Natural killer cell (primary cell): ENCODE measurements around the gene CTBS. TPM values are rescaled to one million over a fixed set of nuclear protein-coding genes. Genes with fewer than 3 reads are reported as not detected.

ENCODE experiments used
- ATAC-seq, 3 donors: fragments of 150-1000 bp in 2 of 3; fragments of 200-7000 bp in 1 of 3; cut with Tn5 transposase; 1 replicate in 1 of 3; 2 replicates in 2 of 3; pipeline ENCODE4 v1.10.0; 2021; ENCODE audit warnings: mild to moderate bottlenecking in 2 of 3, moderate library complexity in 2 of 3
- DNase-seq, 2 donors: peaks; one replicate each; pipeline versions ENCODE4 v3.0.0 to v3.0.0-alpha.2; 2013 to 2021; ENCODE audit warnings: mixed read lengths in 1 of 2
- H3K27ac ChIP-seq: one replicate; pipeline ENCODE4 v1.5.1; 2013; ENCODE audit warnings: mild to moderate bottlenecking, low read length
- H3K27me3 ChIP-seq: one replicate; pipeline ENCODE4 v1.6.1; 2013; ENCODE audit warnings: low read length; ENCODE audit not compliant: control insufficient read depth, insufficient read depth
- H3K36me3 ChIP-seq: one replicate; pipeline ENCODE4 v1.6.1; 2013; ENCODE audit warnings: low read length; ENCODE audit not compliant: control insufficient read depth, insufficient read depth
- H3K4me1 ChIP-seq: one replicate; pipeline ENCODE4 v1.6.1; 2013; ENCODE audit warnings: low read length; ENCODE audit not compliant: control insufficient read depth, insufficient read depth
- H3K4me3 ChIP-seq: one replicate; pipeline ENCODE4 v1.5.1; 2013; ENCODE audit warnings: low read length
- H3K9me3 ChIP-seq: one replicate; pipeline ENCODE4 v1.6.1; 2013; ENCODE audit warnings: low read length; ENCODE audit not compliant: control insufficient read depth, insufficient read depth
- H3K27ac Mint-ChIP-seq, 2 donors: one replicate each; pipeline ENCODE4 v1.8.0; 2022; ENCODE audit warnings: mild to moderate bottlenecking in 2 of 2, mixed read lengths in 2 of 2, moderate library complexity in 1 of 2
- H3K27me3 Mint-ChIP-seq, 2 donors: one replicate each; pipeline ENCODE4 v1.8.0; 2022; ENCODE audit warnings: low read depth in 2 of 2, mixed read lengths in 2 of 2
- H3K36me3 Mint-ChIP-seq: one replicate; pipeline ENCODE4 v1.8.0; 2022; ENCODE audit warnings: mixed read lengths
- H3K4me1 Mint-ChIP-seq, 2 donors: one replicate each; pipeline ENCODE4 v1.8.0; 2022; ENCODE audit warnings: mixed read lengths in 2 of 2
- H3K4me3 Mint-ChIP-seq: one replicate; pipeline ENCODE4 v1.8.0; 2022; ENCODE audit warnings: mild to moderate bottlenecking, moderate library complexity, mixed read lengths
- H3K9me3 Mint-ChIP-seq, 2 donors: one replicate each; pipeline ENCODE4 v1.8.0; 2022; ENCODE audit warnings: mixed read lengths in 2 of 2
- CTCF ChIP-seq: fragments of 200-600 bp; IDR thresholded peaks from one replicate; pipeline ENCODE4 v1.8.0; 2022; ENCODE audit warnings: antibody characterized with exemption
- WGBS: methylation state at CpG from one replicate; pipeline ENCODE4 v1.1.7; 2013; ENCODE audit warnings: missing lambda C conversion rate; ENCODE audit not compliant: insufficient coverage; 5-methylcytosine and 5-hydroxymethylcytosine counted together
- intact Hi-C: fragments of 100-400 bp; cut with micrococcal nuclease; formaldehyde crosslinking; loops from one replicate; pipeline ENCODE4 v1.14.2; 2022
- total RNA-seq, 4 donors: library from RNA; stranded (reverse); fragments of 120-200 nt in 1 of 4; gene quantifications; one replicate each; pipeline versions ENCODE4 v1.2.3 to v1.2.4, GENCODE V29; 2013 to 2022

CTBS gene
- total RNA-seq, 3 donors from 2014 or later (not counting 1 experiment from before 2014, with no cell fraction given) = 14.4 to 19.9 (median 17.1) TPM

GRCh38 chr1:84619383-84620102 lies 45.3 kb upstream of the CTBS start:
- H3K27me3 Mint-ChIP-seq = peaks cover 7 to 8% of the 10 kb centered on the region in 2 donors
- Histone ChIP-seq H3K27me3 (no peaks in the 10 kb centered on the region), H3K9me3 (no peaks in the 10 kb centered on the region), H3K27ac (no peak overlapping the region), H3K4me1 (peaks cover 7% of the 10 kb centered on the region), H3K4me3 (no peak overlapping the region), H3K36me3 (no peaks in the 10 kb centered on the region)
- DNase-seq (no peak), ATAC-seq (no peak)
- H3K4me1 Mint-ChIP-seq = peaks cover 0 to 6% of the 10 kb centered on the region in 2 donors
- intact Hi-C loops = loop anchor here (1.0 to 10.0 kb wide), 5 partner anchors 112 to 715 kb away; partner anchors contain the start of genes GNG5 and SPATA1
- 63% methylated on average over 9 of the region's 9 CpGs for WGBS
- no peak for TF ChIP-seq CTCF
- H3K9me3 Mint-ChIP-seq = no peaks in the 10 kb centered on the region
- no peak overlapping the region for H3K27ac Mint-ChIP-seq
- peak overlapping the region; percentile 73 for H3K4me3 Mint-ChIP-seq
- no peaks in the 10 kb centered on the region for H3K36me3 Mint-ChIP-seq

GRCh38 chr1:84617349-84617748 lies 43.1 kb upstream of the CTBS start:
- peaks cover 7% of the 10 kb centered on the region for H3K4me1 ChIP-seq
- H3K27ac ChIP-seq = no peak overlapping the region
- H3K4me3 ChIP-seq = no peak overlapping the region
- H3K36me3 ChIP-seq = no peaks in the 10 kb centered on the region
- Mint-ChIP-seq H3K9me3 (no peaks in the 10 kb centered on the region), H3K4me1 (peaks cover 0 to 6% of the 10 kb centered on the region in 2 donors), H3K4me3 (no peak overlapping the region), H3K27me3 (peaks cover 11% of the 10 kb centered on the region in 2 donors), H3K36me3 (no peaks in the 10 kb centered on the region), H3K27ac (no peak overlapping the region)
- intact Hi-C loops = no loop called here
- H3K9me3 ChIP-seq = no peaks in the 10 kb centered on the region
- no peaks in the 10 kb centered on the region for H3K27me3 ChIP-seq
- DNase-seq = no peak
- WGBS = 94% methylated on average over 2 of the region's 2 CpGs
- ATAC-seq = no peak
- TF ChIP-seq CTCF = no peak

- no peak for TF ChIP-seq CTCF
- Mint-ChIP-seq H3K36me3 (no peaks in the 10 kb centered on the region), H3K9me3 (no peaks in the 10 kb centered on the region), H3K4me1 (peaks cover 0 to 5% of the 10 kb centered on the region in 2 donors), H3K27me3 (peaks cover 17 to 22% of the 10 kb centered on the region in 2 donors), H3K27ac (no peak overlapping the region), H3K4me3 (no peak overlapping the region)
- H3K4me1 ChIP-seq = peaks cover 5% of the 10 kb centered on the region
- intact Hi-C loops = no loop called here
- H3K4me3 ChIP-seq = no peak overlapping the region
- no peaks in the 10 kb centered on the region for H3K36me3 ChIP-seq
- H3K27ac ChIP-seq = no peak overlapping the region
- 67% methylated on average over 1 of the region's 1 CpG for WGBS
- DNase-seq = no peak
- ATAC-seq = no peak
- no peaks in the 10 kb centered on the region for H3K27me3 ChIP-seq
- H3K9me3 ChIP-seq = no peaks in the 10 kb centered on the region
Measured at GRCh38 chr1:84615790-84616189, 41.5 kb upstream of the CTBS start.

GRCh38 chr1:84613887-84614286 lies 39.6 kb upstream of the CTBS start:
- peaks cover 14 to 27% of the 10 kb centered on the region in 2 donors for H3K27me3 Mint-ChIP-seq
- no peaks in the 10 kb centered on the region for H3K4me1 Mint-ChIP-seq
- no peak for TF ChIP-seq CTCF
- H3K27me3 ChIP-seq = no peaks in the 10 kb centered on the region
- no peak overlapping the region for H3K4me3 ChIP-seq
- intact Hi-C loops = no loop called here
- H3K27ac ChIP-seq = no peak overlapping the region
- ATAC-seq = no peak
- H3K9me3 Mint-ChIP-seq = no peaks in the 10 kb centered on the region
- no peak overlapping the region for H3K4me3 Mint-ChIP-seq
- 94% methylated on average over 2 of the region's 2 CpGs for WGBS
- no peaks in the 10 kb centered on the region for H3K4me1 ChIP-seq
- H3K9me3 ChIP-seq = no peaks in the 10 kb centered on the region
- no peaks in the 10 kb centered on the region for H3K36me3 ChIP-seq
- H3K27ac Mint-ChIP-seq = no peak overlapping the region
- no peaks in the 10 kb centered on the region for H3K36me3 Mint-ChIP-seq
- no peak for DNase-seq
